Measurements from ENCODE around the gene GALNTL6.

GALNTL6 gene

GRCh38 chr4:172124656-172125308 lies 311.6 kb downstream of the GALNTL6 start:
- no peak for DNase-seq (ENCODE audit: low spot score)

GRCh38 chr4:172125443-172125842 lies 312.2 kb downstream of the GALNTL6 start:
- DNase-seq (ENCODE audit: low spot score): no peak

DNA sequence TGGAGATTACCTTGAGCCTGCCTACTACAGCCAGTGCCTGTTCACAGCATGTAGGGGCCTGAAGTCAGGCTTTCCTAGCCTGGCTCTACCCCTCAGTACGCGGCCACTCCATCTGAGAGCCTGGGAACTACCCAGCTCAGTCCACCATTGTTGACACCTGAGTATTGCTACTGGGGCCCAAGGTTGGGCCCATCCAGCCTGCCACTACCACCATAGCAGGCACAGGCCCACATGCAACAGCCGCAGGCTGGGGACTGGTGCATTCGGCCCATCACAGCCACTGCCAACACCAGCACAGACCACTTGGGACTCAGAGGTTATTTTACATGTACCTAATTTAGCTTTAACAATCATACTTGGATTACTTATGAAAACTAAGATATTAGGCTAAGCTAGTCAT lies 314.0 kb downstream of the GALNTL6 start:
- DNase-seq (ENCODE audit: low spot score): no peak

- DNase-seq (ENCODE audit: low spot score): no peak
These were observed 316.4 kb downstream of the GALNTL6 start for GRCh38 chr4:172129593-172129992.

- DNase-seq (ENCODE audit: low spot score): no peak
These were observed 321.3 kb downstream of the GALNTL6 start for GRCh38 chr4:172134521-172134920.

- DNase-seq (ENCODE audit: low spot score): no peak
These were observed 327.8 kb downstream of the GALNTL6 start for GRCh38 chr4:172141025-172141424.

- no peak for DNase-seq (ENCODE audit: low spot score)
These were observed 329.1 kb downstream of the GALNTL6 start for GRCh38 chr4:172142281-172142741.

DNA sequence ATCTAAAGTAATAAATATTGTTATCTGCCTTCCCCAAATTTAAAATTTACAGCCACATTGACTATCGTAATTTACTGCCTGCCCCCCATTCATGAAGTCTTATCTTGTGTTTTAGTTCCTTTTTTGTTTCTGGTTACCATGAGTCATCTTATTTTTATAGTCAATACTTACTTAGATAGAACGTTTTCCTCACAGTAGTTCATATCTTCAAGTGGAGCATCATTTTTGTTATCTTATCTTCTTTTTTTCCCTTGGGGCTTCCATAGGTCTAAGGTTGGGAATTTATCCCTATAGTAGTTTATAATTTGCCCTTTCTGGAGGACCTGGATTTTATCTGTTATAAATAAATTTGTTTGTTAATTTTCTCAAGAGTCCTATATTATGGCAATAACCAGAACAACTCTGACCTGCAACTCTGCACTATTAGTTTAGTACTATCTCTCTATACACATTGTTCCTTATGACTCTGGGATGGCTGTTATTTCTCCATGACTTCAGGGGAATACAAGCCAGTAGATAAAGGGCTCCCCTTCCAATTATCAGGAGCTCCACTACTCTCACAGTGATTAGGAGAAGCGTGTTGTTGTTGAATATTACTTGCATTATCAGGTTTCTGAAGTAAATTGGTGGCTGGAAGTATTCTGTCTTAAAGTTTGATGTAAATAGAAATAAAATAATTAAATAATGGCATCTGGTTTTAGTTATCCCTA lies 330.6 kb downstream of the GALNTL6 start:
- no peak for DNase-seq (ENCODE audit: low spot score)

GRCh38 chr4:172147687-172148086 lies 334.5 kb downstream of the GALNTL6 start:
- DNase-seq (ENCODE audit: low spot score): no peak

DNA sequence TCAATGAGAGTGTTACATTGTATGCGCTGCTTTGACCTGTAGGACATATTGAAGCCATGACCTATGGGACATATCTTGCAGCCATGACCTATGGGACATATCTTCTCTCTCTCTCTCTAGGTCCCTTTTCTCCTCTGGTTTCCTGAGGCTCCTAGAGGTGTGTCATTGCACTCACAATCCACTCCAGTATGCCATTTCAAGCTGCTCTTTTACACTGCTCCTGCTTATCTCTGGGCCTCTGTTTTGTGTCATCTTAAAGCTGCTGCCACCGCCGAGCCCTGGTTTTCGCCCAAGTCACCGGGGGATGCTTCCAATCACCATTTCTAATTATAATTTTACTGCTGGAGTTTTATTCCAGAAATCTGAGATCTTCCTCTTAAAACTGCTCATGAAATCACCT lies 336.1 kb downstream of the GALNTL6 start:
- DNase-seq (ENCODE audit: low spot score): no peak

GRCh38 chr4:172152284-172152683 lies 339.1 kb downstream of the GALNTL6 start:
- no peak for DNase-seq (ENCODE audit: low spot score)

- DNase-seq (ENCODE audit: low spot score): no peak
These were observed 340.5 kb downstream of the GALNTL6 start for GRCh38 chr4:172153719-172154118.

DNA sequence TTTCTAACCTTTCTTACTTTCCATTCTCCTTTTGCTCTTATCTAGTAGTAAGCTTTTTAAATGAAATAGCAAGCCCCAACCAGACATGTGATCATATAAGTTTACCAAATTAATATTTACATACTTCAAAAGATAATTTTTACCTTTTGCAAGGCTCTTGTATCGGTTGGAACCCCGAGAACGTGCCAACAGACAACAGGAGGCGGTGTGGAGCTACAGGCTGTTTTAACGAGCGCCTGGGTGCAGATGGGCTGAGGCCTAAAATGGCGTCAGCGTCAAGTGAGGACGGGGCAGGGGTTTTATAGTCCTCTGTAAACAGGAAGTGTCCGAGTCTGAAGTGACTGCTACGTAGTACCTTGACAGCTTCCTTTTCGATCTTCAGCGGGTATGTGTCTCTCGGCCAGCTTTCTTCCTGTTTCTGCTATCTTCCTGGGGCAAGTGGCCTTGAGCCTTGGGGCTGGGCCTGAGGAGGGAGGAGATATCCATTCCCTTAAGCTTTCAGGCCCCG lies 342.7 kb downstream of the GALNTL6 start:
- no peak for DNase-seq (ENCODE audit: low spot score)

DNA sequence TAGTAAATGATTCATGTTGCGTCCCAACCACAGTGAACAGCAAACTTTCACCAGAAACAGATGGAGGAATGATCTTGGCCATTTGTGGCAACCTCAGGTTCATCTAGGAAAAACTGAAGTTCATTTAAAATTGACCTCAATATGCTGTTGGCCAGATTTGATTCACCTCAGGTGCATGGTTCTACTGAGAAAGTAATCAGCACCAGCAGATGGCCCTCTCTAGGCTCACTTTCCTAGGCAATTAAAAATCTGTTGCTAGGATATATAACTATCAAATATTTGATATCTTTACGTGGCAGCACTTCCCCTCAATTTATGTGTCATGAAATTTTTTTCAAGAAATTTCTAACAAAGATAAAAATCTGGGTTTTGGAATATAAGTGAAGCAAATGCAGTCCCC lies 344.7 kb downstream of the GALNTL6 start:
- DNase-seq (ENCODE audit: low spot score): no peak

GRCh38 chr4:172163215-172163614 lies 350.0 kb downstream of the GALNTL6 start:
- no peak for DNase-seq (ENCODE audit: low spot score)

- DNase-seq (ENCODE audit: low spot score): no peak
These were observed 355.7 kb downstream of the GALNTL6 start for GRCh38 chr4:172168888-172169287.

- no peak for DNase-seq (ENCODE audit: low spot score)
These were observed 356.7 kb downstream of the GALNTL6 start for GRCh38 chr4:172169871-172170270.

- peak; percentile 27 for DNase-seq (ENCODE audit: low spot score)
These were observed 360.0 kb downstream of the GALNTL6 start for GRCh38 chr4:172173206-172173605.

DNA sequence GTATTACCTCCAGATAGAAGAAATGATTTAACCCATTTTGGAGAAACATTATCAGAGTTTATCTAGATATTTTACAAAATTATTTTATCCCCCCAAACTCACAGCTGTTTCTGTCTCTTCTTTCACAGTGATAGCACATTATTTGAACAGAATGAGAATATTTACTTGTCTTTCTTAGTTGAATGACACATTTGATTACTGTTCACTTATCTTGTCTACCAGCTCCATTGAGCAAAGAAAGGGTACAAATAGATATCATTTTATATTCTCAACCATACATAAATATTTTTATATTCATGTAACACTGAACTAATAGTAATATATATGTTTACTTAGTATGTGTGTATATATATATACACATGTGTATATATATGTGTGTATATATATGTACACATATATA lies 364.2 kb downstream of the GALNTL6 start:
- no peak for DNase-seq (ENCODE audit: low spot score)

- no peak for DNase-seq (ENCODE audit: low spot score)
These were observed 375.2 kb downstream of the GALNTL6 start for GRCh38 chr4:172188248-172188988.

- no peak for DNase-seq (ENCODE audit: low spot score)
These were observed 389.4 kb downstream of the GALNTL6 start for GRCh38 chr4:172202480-172203076.

DNA sequence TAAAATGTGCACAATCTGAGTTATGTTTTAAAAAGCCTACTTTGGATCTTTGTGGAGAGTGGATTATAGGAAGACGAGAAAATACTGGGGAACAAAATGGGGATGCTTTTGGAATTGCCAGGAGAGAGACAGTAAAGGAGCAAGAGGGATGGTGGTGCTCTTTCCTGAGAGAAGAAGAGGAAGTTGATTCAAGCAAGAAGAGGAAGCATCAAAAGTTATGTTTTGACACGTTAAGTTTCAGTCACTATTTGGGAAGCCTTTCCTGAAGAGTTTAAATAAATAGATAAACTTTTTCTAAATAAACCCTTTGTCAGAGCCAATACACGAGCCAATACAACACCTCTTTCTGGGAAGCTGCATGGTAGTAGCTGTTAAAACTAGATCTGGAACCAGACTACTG lies 394.1 kb downstream of the GALNTL6 start:
- peak; percentile 7 for DNase-seq (ENCODE audit: low spot score)
